Measurements from ENCODE around the gene CCDC197. TPM values are rescaled to one million over a fixed set of nuclear protein-coding genes. Genes with fewer than 3 reads are reported as not detected.
A peak's percentile ranks its signal among the peaks of the same experiment; 100 is the strongest.

CCDC197 gene
- total RNA-seq, 1 donor from 2014 or later: not detected

DNA sequence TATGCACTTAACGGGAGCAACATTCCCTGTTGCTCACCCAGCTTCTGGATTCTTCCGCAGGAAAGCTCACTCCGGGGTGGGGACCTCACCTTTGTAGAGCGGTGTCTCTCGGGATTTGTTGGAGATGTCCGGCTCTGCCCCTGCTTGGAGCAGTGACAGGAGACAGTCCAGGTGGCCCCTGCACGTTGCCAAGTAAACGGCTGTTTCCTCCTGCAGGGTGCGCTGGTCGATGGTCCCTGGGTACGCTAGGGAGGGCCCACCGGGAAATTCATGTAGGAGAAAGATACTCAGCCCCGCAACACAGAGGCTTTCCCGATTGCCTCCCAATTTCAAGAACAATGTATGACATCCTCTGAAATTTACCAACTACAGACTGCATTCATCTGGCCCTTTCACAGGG is 43.8 kb upstream of the CCDC197 start:
- Histone ChIP-seq H3K27me3 (no peaks in the 10 kb centered on the region), H3K36me3 (no peaks in the 10 kb centered on the region), H3K27ac (no peak overlapping the region), H3K4me3 (no peak overlapping the region), H3K4me1 (peaks cover 15% of the 10 kb centered on the region), H3K9me3 (no peaks in the 10 kb centered on the region)
- TF ChIP-seq, protein P1, sequence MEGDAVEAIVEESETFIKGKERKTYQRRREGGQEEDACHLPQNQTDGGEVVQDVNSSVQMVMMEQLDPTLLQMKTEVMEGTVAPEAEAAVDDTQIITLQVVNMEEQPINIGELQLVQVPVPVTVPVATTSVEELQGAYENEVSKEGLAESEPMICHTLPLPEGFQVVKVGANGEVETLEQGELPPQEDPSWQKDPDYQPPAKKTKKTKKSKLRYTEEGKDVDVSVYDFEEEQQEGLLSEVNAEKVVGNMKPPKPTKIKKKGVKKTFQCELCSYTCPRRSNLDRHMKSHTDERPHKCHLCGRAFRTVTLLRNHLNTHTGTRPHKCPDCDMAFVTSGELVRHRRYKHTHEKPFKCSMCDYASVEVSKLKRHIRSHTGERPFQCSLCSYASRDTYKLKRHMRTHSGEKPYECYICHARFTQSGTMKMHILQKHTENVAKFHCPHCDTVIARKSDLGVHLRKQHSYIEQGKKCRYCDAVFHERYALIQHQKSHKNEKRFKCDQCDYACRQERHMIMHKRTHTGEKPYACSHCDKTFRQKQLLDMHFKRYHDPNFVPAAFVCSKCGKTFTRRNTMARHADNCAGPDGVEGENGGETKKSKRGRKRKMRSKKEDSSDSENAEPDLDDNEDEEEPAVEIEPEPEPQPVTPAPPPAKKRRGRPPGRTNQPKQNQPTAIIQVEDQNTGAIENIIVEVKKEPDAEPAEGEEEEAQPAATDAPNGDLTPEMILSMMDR (IDR thresholded peaks at IDR 0.05): no peak
- intact Hi-C loops (cut with DNase I): no loop called here
- DNase-seq (no peak), ATAC-seq (no peak)

DNA sequence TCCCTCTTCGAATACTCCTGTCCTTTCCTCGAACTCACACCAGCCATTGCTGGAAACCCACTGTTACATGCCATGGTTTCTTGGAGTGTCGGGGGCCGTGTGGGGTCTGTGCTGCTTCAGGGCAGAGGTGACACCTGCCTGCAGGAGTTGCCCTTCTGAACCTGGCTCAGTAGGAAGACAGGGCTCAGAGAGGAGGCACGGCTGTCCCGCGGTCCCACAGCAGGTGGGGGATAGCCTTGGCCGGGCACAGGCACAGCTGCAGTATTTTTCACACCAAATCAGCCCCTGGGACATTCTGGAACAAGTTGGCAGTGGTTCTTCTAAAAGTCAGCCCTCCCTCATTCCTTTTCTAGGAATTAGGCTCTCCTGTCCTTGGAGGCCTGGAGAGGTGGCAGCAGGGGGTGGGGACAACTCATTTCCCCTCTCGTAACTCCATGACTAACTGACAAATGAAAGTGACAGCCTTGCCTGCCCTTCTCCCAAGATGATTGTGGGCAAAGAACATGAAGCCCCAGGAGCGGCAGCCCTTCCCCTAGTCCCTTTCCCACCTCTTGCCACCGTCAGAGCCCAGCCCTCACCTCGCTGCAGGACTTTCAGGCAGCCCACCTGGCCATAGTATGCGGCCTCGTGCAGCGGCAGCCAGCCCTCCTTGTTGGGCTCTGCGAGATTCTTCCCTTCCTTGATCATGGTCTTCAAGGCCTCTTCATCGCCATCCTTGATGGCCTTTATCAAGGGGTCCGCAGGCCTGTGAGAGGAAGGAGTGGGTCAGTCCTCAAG is 43.2 kb upstream of the CCDC197 start:
- ATAC-seq: no peak
- Histone ChIP-seq H3K36me3 (no peaks in the 10 kb centered on the region), H3K4me3 (no peak overlapping the region), H3K4me1 (peaks cover 20% of the 10 kb centered on the region), H3K9me3 (no peaks in the 10 kb centered on the region), H3K27me3 (no peaks in the 10 kb centered on the region), H3K27ac (no peak overlapping the region)
- DNase-seq: no peak
- intact Hi-C loops (cut with DNase I): no loop called here
- TF ChIP-seq, protein P1 (IDR thresholded peaks at IDR 0.05): no peak

DNA sequence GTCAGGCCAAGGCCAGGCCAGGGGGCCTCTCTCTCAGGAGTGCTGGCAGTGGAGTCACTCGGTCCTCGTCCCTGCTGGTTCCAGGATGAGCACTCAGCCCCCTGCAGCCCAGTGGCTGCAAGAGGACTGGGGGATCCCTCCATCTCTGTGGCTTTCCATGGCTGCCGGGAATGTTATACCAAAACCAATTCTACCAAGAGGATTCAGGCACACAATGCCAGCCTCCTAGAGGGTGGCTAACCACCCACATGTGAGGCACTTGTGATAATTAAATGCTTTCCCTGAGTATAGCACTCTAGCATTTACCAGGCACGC is 42.6 kb upstream of the CCDC197 start:
- intact Hi-C loops (cut with DNase I): no loop called here
- Histone ChIP-seq H3K9me3 (no peaks in the 10 kb centered on the region), H3K4me3 (no peak overlapping the region), H3K27me3 (no peaks in the 10 kb centered on the region), H3K36me3 (no peaks in the 10 kb centered on the region), H3K27ac (no peak overlapping the region), H3K4me1 (peaks cover 24% of the 10 kb centered on the region)
- DNase-seq: no peak
- TF ChIP-seq, protein P1 (IDR thresholded peaks at IDR 0.05): no peak
- ATAC-seq: no peak

DNA sequence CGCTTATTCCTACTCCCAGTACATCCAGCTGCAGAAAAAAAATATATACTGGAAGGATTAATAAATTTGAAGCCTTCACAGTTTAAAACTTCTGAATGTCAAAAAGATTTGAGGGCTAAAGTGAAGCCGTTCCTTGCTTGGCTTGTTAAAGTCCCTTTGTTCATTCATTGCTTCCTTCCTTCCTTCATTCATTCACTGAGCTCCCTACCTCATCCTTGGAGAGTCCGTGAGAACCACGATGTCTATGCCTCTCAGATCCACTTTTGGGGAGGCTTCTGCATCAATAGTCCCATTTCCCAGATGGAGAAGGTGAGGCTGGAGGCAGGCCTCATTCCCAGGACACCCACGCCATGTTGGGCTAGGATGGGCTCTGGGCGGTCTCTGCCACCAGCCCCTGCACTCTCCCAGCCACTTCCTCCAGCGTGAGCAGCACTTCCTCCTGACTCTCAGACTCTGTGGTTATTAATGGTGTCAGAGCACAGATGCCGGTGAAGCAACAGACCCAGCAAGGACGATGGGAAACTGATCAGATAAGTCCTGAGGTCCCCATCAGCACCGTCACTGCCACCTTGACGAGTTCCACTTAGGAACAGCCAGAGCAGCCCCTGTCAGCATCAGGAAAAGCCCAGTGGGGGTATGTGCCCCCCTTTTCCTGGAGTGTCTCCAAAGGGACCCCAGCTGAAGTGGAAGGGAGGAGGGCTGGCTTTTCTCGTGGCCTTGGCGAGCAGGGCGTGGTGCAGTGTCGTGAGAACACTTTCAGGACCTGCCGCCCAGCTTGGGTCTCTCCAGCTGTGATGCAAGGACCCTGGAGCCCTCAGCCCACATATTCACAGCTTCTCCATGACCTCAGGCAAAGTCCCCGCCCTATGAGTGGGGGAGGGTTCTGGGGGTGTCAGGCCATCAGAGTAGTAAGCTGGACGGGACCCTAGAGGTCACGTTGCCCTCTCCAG is 41.9 kb upstream of the CCDC197 start:
- TF ChIP-seq, protein P1 (IDR thresholded peaks at IDR 0.05): no peak
- intact Hi-C loops (cut with DNase I): no loop called here
- Histone ChIP-seq H3K9me3 (no peaks in the 10 kb centered on the region), H3K27me3 (no peaks in the 10 kb centered on the region), H3K4me1 (peaks cover 24% of the 10 kb centered on the region), H3K27ac (peak overlapping the region; percentile 76), H3K36me3 (no peaks in the 10 kb centered on the region), H3K4me3 (peak overlapping the region; percentile 25)
- ATAC-seq (peak; percentile 80), DNase-seq (peak; percentile 79)

DNA sequence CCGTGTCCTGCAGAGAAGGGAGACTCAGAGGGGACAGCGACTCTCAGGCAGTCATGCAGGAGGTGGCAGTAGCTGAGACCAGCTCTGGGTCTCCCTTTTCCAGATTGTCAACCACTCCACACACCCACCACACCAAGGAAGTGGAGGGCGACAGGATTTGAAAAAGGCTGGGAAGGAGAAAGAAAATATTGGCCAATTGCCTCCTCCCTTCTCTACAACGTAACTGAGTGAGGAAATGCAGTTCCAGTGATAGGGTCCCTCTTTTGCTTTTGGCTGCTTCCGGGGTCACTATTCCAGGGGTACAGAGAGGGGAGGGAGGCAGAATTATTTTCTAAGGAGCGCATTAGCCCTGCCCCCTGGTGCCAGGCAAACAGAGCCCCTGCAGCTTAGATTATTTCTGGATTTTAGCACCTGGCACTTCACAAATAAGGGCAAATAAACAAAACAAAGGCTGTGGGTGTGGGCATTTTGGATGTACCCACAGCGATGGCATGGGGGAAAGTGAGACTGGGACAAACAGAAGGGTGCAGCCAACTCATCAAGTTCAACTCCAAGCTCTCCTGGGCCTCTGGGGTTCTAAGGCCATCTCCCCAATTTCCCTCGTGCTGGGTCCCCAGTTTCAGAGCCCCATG is 41.1 kb upstream of the CCDC197 start:
- intact Hi-C loops (cut with DNase I): no loop called here
- Histone ChIP-seq H3K4me3 (peak overlapping the region; percentile 25), H3K36me3 (no peaks in the 10 kb centered on the region), H3K9me3 (no peaks in the 10 kb centered on the region), H3K27me3 (no peaks in the 10 kb centered on the region), H3K4me1 (peaks cover 24% of the 10 kb centered on the region), H3K27ac (peak overlapping the region; percentile 76)
- no peak for DNase-seq
- TF ChIP-seq, protein P1 (IDR thresholded peaks at IDR 0.05): no peak
- ATAC-seq: no peak

All from upper lobe of right lung (tissue), 1 donor.